SU-DHL-6 (cell line): ENCODE results near the gene ERG.

Source experiments
- EZH2phosphoT487 ChIP-seq: fragments of 200-600 bp; sonication (generic), shearing (Covaris generic); conservative IDR thresholded peaks from 2 replicates; pipeline ENCODE4 v1.6.1; 2018; ENCODE audit warnings: mild to moderate bottlenecking, antibody characterized with exemption, low read length, moderate library complexity, mixed read lengths
- TF ChIP-seq, protein P1 (sequence below): fragments of 200-600 bp; sonication (generic); IDR thresholded peaks from one replicate; pipeline ENCODE4 v1.5.1; 2017; ENCODE audit warnings: antibody characterized with exemption, mild to moderate bottlenecking, low read length, moderate library complexity; ENCODE audit not compliant: insufficient read depth, poor library complexity, severe bottlenecking

DNA sequence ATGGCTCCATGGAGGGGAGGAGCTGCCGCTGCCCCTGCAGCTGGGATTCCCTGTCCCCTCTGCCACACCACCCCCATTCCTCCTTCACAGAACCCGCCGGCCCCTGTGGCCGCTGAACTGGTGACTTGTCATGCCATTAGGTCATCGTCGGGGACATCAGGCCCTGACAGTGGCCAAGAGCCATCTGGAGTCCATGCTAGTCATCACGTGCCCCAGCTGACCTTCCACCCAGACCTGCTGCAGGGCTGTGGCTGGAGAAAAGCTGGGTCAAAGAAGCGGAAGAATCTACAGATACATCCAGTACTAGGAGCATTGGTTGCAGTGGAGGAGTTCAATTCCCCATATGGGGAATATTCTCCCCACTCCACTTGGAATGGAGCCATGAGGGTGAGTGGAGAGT, 163.4 kb downstream of the ERG start:
- TF ChIP-seq, protein P1, sequence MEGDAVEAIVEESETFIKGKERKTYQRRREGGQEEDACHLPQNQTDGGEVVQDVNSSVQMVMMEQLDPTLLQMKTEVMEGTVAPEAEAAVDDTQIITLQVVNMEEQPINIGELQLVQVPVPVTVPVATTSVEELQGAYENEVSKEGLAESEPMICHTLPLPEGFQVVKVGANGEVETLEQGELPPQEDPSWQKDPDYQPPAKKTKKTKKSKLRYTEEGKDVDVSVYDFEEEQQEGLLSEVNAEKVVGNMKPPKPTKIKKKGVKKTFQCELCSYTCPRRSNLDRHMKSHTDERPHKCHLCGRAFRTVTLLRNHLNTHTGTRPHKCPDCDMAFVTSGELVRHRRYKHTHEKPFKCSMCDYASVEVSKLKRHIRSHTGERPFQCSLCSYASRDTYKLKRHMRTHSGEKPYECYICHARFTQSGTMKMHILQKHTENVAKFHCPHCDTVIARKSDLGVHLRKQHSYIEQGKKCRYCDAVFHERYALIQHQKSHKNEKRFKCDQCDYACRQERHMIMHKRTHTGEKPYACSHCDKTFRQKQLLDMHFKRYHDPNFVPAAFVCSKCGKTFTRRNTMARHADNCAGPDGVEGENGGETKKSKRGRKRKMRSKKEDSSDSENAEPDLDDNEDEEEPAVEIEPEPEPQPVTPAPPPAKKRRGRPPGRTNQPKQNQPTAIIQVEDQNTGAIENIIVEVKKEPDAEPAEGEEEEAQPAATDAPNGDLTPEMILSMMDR: no peak
- no peak for TF ChIP-seq EZH2phosphoT487
